Activated CD4-positive, alpha-beta T cell treated with anti-CD3 and anti-CD28 coated beads for 24 hours (primary cell): ENCODE measurements around the gene ACTR3C.
"Not testable (repeated sequence)": the region's sequence is repeated elsewhere in the genome, so short reads cannot be mapped to it uniquely, and the experiment has no call there.

Source experiments
- DNase-seq, 2 donors: peaks; one replicate each; pipeline ENCODE4 v3.0.0-alpha.2; 2020; ENCODE audit warnings: low read depth in 2 of 2

The ACTR3C gene

DNA sequence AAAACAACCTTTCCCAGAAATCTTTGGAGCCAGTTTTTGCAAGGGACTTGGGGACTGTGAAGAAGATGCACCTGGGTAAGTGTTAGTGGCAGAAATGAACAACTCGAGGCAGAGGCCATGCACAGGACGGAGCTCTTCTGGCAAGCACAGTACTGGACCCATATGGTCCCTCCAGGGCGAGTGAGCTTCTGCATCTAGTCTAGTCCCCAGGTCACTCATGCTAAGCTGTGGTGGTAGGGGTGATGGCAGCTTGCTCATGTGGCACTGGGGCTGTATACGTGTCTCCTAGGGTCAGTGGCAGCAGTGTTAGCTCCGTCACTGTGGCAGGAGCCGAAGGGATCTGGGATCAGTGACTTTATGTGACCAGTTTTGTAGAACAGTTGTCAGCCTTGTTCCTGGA lies 9.5 kb downstream of the ACTR3C start:
- DNase-seq: no peak

- DNase-seq: no peak
These were observed 10.0 kb downstream of the ACTR3C start for GRCh38 chr7:150313367-150313809.

- not testable (repeated sequence) for DNase-seq
These were observed 10.5 kb downstream of the ACTR3C start for GRCh38 chr7:150312649-150313366.

DNA sequence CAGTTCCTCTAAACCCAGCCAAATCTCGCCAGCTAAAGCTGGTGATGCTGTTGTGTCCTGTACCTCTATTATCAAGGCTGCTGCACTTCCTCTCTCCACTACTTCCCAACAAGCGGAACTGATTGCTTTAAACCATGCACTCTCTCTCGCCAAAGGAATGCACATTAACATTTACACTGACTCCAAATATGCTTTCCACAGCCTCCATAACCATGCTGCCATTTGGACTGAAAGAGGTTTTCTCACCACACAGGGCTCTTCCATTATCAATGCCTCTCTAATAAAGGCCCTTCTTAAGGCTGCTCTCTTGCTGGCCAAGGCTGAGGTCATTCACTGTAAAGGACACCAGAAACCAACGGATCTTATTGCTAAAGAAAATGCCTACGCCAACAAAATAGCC lies 11.6 kb downstream of the ACTR3C start:
- DNase-seq: no peak

DNA sequence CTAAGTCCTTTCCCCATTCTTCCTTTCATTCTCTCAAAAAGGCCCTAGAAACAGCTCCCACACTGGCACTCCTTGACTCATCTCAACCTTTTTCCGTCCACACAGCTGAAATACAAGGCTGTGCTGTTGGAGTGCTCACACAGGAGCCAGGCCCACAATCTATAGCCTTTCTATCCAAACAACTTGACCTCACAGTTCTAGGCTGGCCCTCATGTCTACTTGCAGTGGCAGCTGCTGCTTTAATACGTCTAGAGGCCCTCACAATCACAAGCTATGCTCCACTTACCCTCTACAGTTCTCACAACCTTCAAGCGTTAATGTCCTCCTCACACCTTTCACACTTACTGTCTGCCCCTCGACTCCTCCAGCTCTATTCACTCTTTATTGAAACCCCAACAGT lies 12.2 kb downstream of the ACTR3C start:
- DNase-seq: no peak

DNA sequence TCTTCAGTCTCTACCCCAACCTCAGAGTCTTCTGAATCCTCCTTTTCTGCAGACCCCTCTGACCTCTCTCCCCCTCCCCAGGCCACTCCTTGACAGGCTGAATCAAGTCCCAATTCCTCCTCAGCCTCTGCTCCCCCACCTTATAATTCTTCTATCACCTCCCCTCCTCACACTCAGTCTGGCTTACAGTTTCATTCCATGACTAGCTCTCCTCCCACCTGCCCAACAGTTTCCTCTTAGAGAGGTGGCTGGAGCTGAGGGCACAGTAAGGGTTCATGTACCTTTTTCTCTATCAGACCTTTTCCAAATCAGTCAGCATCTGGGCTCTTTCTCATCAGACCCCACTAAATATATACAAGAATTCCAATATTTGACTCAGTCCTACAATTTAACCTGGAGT lies 14.8 kb downstream of the ACTR3C start:
- DNase-seq: no peak

- no peak for DNase-seq
These were observed 15.4 kb downstream of the ACTR3C start for GRCh38 chr7:150307904-150308303.

DNA sequence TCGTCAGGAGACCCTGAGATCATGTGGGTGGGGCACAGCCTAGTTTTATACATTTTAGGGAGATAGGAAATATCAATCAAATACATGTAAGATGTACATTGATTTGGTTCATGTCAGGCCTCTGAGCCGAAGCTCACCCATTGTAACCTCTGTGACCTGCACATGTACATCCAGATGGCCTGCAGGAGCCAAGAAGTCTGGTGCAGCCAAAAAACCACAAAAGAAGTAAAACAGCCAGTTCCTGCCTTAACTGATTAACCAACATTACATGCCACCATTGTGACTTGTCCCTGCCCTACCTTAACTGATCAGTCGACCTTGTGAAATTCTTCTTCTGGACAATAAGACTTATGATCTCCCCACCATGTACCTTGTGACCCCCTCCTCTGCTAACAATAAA lies 16.2 kb downstream of the ACTR3C start:
- DNase-seq: no peak

- DNase-seq: not testable (repeated sequence)
These were observed 17.0 kb downstream of the ACTR3C start for GRCh38 chr7:150306377-150306776.

DNA sequence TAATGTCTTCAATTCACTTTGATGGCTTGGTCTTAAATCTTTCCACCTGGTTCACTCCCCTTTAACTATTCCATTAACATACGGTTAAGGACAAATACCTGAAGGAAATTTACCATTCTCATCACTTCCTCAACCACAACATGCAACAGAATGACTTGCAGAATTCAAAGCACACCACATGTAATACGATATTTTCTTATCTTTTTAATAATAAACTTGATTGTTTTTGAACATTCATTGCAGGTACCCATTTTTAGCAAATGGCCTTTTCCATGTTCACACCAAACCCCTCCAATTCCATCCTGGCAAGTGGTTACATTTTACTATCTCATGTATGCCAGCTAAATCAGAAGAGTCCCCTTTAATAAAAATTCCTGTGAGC lies 17.5 kb downstream of the ACTR3C start:
- not testable (repeated sequence) for DNase-seq

GRCh38 chr7:150305259-150305902 lies 18.0 kb downstream of the ACTR3C start:
- not testable (repeated sequence) for DNase-seq

DNA sequence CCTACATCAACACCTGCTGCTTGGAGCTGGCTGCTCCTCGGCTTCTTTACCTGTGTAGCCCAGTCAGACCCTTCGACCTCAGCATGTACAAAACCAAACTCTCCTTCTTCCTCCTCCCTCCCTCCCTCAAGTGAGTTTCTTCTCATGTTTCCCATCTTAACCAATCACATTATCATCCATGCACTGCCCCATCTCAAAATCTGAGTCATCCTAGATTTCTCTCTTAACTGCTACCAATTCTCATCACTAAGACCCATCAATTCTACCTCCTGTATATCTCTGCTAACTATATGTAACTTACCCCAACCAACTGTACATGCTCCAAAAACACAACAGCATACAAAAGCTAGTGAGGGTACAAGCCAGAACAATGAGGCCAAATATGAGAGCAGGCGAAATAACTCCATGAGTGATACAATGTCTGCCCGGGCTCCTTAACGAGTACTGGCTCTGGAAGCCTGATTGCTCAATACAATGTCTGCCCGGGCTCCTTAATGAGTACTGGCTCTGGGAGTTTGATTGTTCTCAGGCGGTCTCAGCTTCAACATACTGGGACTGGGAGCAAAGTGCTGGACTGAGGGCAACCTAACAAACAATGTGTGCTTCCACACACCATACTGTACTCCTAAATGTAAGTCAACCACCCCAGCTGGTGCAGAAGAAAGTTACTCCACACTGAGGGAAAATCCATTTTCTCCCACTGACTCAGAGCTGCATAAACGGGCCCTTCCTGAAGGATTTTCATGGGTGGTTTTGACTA lies 18.7 kb downstream of the ACTR3C start:
- not testable (repeated sequence) for DNase-seq

DNA sequence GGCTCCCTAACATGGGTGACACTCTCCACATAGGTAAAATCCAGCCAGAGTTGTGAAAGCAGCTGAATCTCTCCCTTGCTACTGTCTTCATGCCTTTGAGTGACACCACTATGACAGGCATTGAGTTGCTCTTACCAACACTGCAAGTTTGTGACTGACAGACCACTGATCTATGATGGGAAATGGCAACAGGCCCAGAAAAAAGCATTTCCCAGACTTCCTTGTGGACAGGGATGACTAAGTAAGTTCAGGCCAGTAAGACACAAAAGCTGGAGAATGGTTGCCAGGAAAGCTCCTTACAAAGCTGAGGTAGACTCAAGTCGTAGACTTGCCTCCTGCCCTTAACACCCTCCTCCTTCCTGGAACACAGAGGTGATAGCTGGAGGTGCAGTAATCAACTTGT lies 20.4 kb downstream of the ACTR3C start:
- DNase-seq: not testable (repeated sequence)

- DNase-seq: not testable (repeated sequence)
These were observed 25.4 kb downstream of the ACTR3C start for GRCh38 chr7:150297978-150298377.

- DNase-seq: not testable (repeated sequence)
These were observed 26.5 kb downstream of the ACTR3C start for GRCh38 chr7:150296802-150297201.

- not testable (repeated sequence) for DNase-seq
These were observed 27.7 kb downstream of the ACTR3C start for GRCh38 chr7:150295614-150296013.

- not testable (repeated sequence) for DNase-seq
These were observed 28.3 kb downstream of the ACTR3C start for GRCh38 chr7:150295027-150295426.

- DNase-seq: not testable (repeated sequence)
These were observed 33.0 kb downstream of the ACTR3C start for GRCh38 chr7:150290317-150290716.

DNA sequence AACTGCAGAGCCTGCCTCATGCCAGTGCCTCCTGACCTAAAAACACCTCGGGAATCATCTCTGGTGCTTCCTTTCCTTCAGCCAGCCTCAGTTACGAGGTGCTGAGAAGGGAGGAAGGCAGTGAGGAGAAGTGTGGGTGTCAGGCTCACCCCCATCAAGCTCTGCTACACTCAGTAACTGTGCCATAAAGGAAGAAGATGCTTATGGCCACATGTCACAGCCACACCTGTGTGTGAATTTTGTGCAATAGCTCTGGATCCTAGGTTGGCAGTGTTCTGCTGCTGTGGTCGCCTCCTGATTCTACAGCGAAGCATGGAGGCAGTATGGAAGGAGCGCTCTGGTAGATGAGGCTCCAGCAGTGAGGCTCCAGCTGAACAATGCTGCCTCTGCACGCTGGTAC lies 34.5 kb downstream of the ACTR3C start:
- DNase-seq: not testable (repeated sequence)

- not testable (repeated sequence) for DNase-seq
These were observed 35.5 kb downstream of the ACTR3C start for GRCh38 chr7:150287815-150288214.

DNA sequence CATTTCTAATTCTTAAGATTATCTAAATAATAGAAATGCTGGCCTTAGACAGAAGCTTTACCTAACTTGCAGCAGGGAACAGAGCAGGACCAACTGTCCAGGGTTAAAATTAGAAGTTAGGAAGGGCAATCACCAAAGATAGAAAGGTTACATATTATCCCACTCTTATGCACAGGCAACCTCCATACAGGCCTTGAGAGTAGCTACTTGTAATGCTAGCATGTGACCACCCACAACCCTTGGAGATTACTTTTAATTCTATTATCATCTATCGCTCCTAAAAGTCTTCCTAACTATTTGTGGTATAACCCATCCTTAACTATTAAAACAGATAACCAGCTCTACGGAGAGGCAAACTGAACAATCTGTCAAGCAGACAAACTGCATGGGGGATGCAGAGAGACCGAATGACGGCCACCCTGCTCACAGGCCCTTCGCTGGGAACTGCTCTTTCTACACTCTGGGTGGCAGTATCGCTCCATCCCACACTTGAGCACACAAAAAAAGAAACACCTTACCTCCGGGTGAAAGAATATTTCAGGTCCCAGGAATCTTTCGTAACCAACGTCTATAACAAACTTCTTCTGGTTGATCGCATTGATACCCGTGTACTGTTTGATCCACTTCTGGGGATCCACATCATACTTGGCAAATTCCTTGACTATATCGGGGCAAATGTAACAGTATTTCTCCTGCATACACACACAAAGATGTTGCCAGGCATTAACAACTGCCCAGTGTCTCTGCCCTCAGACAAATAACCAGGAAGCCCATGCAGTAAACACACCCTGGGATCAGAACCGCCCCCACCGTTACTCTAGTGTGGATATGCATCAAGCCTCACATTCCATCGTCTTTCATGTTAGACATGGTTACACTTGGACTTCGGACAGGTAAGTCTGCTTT lies 37.2 kb downstream of the ACTR3C start:
- not testable (repeated sequence) for DNase-seq
